Ovary (tissue), 3 donors: ENCODE results near the gene TLR3.

ENCODE experiments used
- POLR2A ChIP-seq: fragments of 450-650 bp; IDR thresholded peaks from one replicate; pipeline ENCODE4 v1.6.1; 2017; ENCODE audit warnings: antibody characterized with exemption, mild to moderate bottlenecking, moderate library complexity
- TF ChIP-seq, protein P1 (sequence below), 3 donors: fragments of 450-650 bp in 2 of 3; fragments of 200-600 bp in 1 of 3; IDR thresholded peaks; one replicate each; pipeline versions ENCODE4 v1.5.1 to v1.8.0; 2016 to 2022; ENCODE audit warnings: antibody characterized with exemption in 3 of 3, mild to moderate bottlenecking in 1 of 3
- donor health status: DM: no; HTN: no; CAD: no.

DNA sequence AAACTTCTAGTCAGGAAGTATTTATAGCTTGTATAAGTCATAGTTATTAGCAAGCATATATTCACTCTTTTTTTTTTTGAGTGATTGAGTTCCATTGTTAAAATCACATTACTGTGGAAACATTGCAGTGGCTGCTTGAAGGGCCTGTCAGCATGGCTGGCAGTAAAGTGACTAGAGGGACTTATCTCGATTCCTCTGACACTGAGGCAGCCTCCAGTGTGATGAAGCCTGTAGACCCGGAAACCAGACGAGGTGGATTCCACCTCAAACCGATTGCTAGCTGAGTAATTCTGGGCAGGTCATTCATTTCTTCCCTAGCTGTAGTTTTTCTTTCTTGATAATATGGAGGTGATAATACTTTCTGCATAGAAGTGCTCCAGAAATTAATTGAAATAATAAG is 40.3 kb downstream of the TLR3 start:
- TF ChIP-seq, protein P1, sequence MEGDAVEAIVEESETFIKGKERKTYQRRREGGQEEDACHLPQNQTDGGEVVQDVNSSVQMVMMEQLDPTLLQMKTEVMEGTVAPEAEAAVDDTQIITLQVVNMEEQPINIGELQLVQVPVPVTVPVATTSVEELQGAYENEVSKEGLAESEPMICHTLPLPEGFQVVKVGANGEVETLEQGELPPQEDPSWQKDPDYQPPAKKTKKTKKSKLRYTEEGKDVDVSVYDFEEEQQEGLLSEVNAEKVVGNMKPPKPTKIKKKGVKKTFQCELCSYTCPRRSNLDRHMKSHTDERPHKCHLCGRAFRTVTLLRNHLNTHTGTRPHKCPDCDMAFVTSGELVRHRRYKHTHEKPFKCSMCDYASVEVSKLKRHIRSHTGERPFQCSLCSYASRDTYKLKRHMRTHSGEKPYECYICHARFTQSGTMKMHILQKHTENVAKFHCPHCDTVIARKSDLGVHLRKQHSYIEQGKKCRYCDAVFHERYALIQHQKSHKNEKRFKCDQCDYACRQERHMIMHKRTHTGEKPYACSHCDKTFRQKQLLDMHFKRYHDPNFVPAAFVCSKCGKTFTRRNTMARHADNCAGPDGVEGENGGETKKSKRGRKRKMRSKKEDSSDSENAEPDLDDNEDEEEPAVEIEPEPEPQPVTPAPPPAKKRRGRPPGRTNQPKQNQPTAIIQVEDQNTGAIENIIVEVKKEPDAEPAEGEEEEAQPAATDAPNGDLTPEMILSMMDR (IDR thresholded peaks at IDR 0.05) = no peak
- TF ChIP-seq POLR2A = no peak
